IgD-negative memory B cell (primary cell): ENCODE measurements around the gene TP53. TPM values are rescaled to one million over a fixed set of nuclear protein-coding genes. Genes with fewer than 3 reads are reported as not detected.

Experiments
- H3K27ac Mint-ChIP-seq, 3 donors: one replicate each; pipeline ENCODE4 v1.8.0; 2020 to 2022; ENCODE audit warnings: mild to moderate bottlenecking in 3 of 3, mixed read lengths in 3 of 3, moderate library complexity in 1 of 3
- H3K27me3 Mint-ChIP-seq: one replicate; pipeline ENCODE4 v1.8.0; 2021; ENCODE audit warnings: mixed read lengths
- H3K36me3 Mint-ChIP-seq: one replicate; pipeline ENCODE4 v1.8.0; 2020; ENCODE audit warnings: mild to moderate bottlenecking, mixed read lengths
- H3K4me1 Mint-ChIP-seq, 3 donors: one replicate each; pipeline ENCODE4 v1.8.0; 2020 to 2022; ENCODE audit warnings: mixed read lengths in 3 of 3, mild to moderate bottlenecking in 1 of 3
- H3K4me3 Mint-ChIP-seq, 4 donors: one replicate each; pipeline ENCODE4 v1.8.0; 2020 to 2022; ENCODE audit warnings: mild to moderate bottlenecking in 4 of 4, mixed read lengths in 4 of 4, moderate library complexity in 3 of 4
- H3K9me3 Mint-ChIP-seq, 3 donors: one replicate each; pipeline ENCODE4 v1.8.0; 2020 to 2021; ENCODE audit warnings: mixed read lengths in 3 of 3, mild to moderate bottlenecking in 1 of 3
- polyA plus RNA-seq: library from polyadenylated mRNA; unstranded; fragments of 300-500 nt; fragmentation: Illumina TruSeq; gene quantifications from one replicate; pipeline ENCODE4 v1.2.3, GENCODE V29; 2021

TP53 gene
- polyA plus RNA-seq, 1 donor from 2014 or later = 55.0 TPM

GRCh38 chr17:7700510-7700909 is 13.2 kb upstream of the TP53 start:
- Mint-ChIP-seq H3K4me1 (peaks cover 0 to 9% (median 5%) of the 10 kb centered on the region in 3 donors), H3K27ac (no peak overlapping the region), H3K27me3 (peaks cover 16% of the 10 kb centered on the region), H3K36me3 (peaks cover 15% of the 10 kb centered on the region), H3K4me3 (peak overlapping the region in 1 of 4 donors; percentile 54), H3K9me3 (no peaks in the 10 kb centered on the region)

GRCh38 chr17:7697828-7698588 is 10.7 kb upstream of the TP53 start:
- peaks cover 0 to 3% (median 0%) of the 10 kb centered on the region in 3 donors for H3K4me1 Mint-ChIP-seq
- peaks cover 19% of the 10 kb centered on the region for H3K36me3 Mint-ChIP-seq
- no peaks in the 10 kb centered on the region for H3K9me3 Mint-ChIP-seq
- H3K27me3 Mint-ChIP-seq = peaks cover 2% of the 10 kb centered on the region
- no peak overlapping the region for H3K27ac Mint-ChIP-seq
- no peak overlapping the region for H3K4me3 Mint-ChIP-seq

- H3K9me3 Mint-ChIP-seq = no peaks in the 10 kb centered on the region
- H3K27ac Mint-ChIP-seq = no peak overlapping the region
- no peaks in the 10 kb centered on the region for H3K27me3 Mint-ChIP-seq
- peaks cover 14% of the 10 kb centered on the region for H3K36me3 Mint-ChIP-seq
- no peak overlapping the region for H3K4me3 Mint-ChIP-seq
- H3K4me1 Mint-ChIP-seq = peaks cover 0 to 2% (median 0%) of the 10 kb centered on the region in 3 donors
Observed at GRCh38 chr17:7695586-7695985, 8.3 kb upstream of the TP53 start.

- peak overlapping the region; percentile 93 to 99 (median 98) for H3K4me3 Mint-ChIP-seq
- H3K4me1 Mint-ChIP-seq = peaks cover 18 to 30% (median 23%) of the 10 kb centered on the region in 3 donors
- H3K36me3 Mint-ChIP-seq = peaks cover 2% of the 10 kb centered on the region
- peak overlapping the region in 2 of 3 donors; percentile 67 to 99 for H3K27ac Mint-ChIP-seq
- no peaks in the 10 kb centered on the region for H3K9me3 Mint-ChIP-seq
- no peaks in the 10 kb centered on the region for H3K27me3 Mint-ChIP-seq
Observed at GRCh38 chr17:7688808-7689316, 1.6 kb upstream of the TP53 start.

GRCh38 chr17:7687908-7688807 is 868 bp upstream of the TP53 start, which contains the start of gene WRAP53:
Gene WRAP53 (plus strand): TSS chr17:7688477. CDS start chr17:7688649, 172 bp downstream.
- H3K27me3 Mint-ChIP-seq = no peaks in the 10 kb centered on the region
- peak within 1 kb of the TSS; percentile 93 to 99 (median 98) for H3K4me3 Mint-ChIP-seq
- no peaks in the 10 kb centered on the region for H3K9me3 Mint-ChIP-seq
- peaks cover 2% of the 10 kb centered on the region for H3K36me3 Mint-ChIP-seq
- H3K27ac Mint-ChIP-seq = peak within 1 kb of the TSS; percentile 98 to 100 (median 99)
- peaks cover 18 to 30% (median 25%) of the 10 kb centered on the region in 3 donors for H3K4me1 Mint-ChIP-seq

- H3K36me3 Mint-ChIP-seq = peaks cover 2% of the 10 kb centered on the region
- peak overlapping the region; percentile 93 to 99 (median 98) for H3K4me3 Mint-ChIP-seq
- no peaks in the 10 kb centered on the region for H3K9me3 Mint-ChIP-seq
- H3K27ac Mint-ChIP-seq = peak overlapping the region; percentile 98 to 100 (median 99)
- peaks cover 18 to 30% (median 29%) of the 10 kb centered on the region in 3 donors for H3K4me1 Mint-ChIP-seq
- H3K27me3 Mint-ChIP-seq = no peaks in the 10 kb centered on the region
Observed at GRCh38 chr17:7686222-7687071, 843 bp downstream of the TP53 start.

- H3K4me1 Mint-ChIP-seq = peaks cover 16 to 30% (median 29%) of the 10 kb centered on the region in 3 donors
- H3K36me3 Mint-ChIP-seq = no peaks in the 10 kb centered on the region
- peak overlapping the region; percentile 98 to 100 (median 99) for H3K27ac Mint-ChIP-seq
- no peaks in the 10 kb centered on the region for H3K9me3 Mint-ChIP-seq
- no peaks in the 10 kb centered on the region for H3K27me3 Mint-ChIP-seq
- peak overlapping the region; percentile 93 to 99 (median 98) for H3K4me3 Mint-ChIP-seq
Observed at GRCh38 chr17:7685533-7686221, 1.6 kb downstream of the TP53 start.

GRCh38 chr17:7684851-7685532 is 2.3 kb downstream of the TP53 start:
- peak overlapping the region; percentile 98 to 100 (median 99) for H3K27ac Mint-ChIP-seq
- no peaks in the 10 kb centered on the region for H3K36me3 Mint-ChIP-seq
- peaks cover 16 to 31% (median 26%) of the 10 kb centered on the region in 3 donors for H3K4me1 Mint-ChIP-seq
- no peaks in the 10 kb centered on the region for H3K9me3 Mint-ChIP-seq
- no peaks in the 10 kb centered on the region for H3K27me3 Mint-ChIP-seq
- peak overlapping the region; percentile 93 to 99 (median 98) for H3K4me3 Mint-ChIP-seq

GRCh38 chr17:7677388-7678067 is 9.8 kb downstream of the TP53 start:
- peaks cover 0 to 6% (median 0%) of the 10 kb centered on the region in 3 donors for H3K9me3 Mint-ChIP-seq
- H3K36me3 Mint-ChIP-seq = peaks cover 19% of the 10 kb centered on the region
- H3K27ac Mint-ChIP-seq = peak overlapping the region in 1 of 3 donors; percentile 16
- H3K4me1 Mint-ChIP-seq = peaks cover 4 to 11% (median 5%) of the 10 kb centered on the region in 3 donors
- no peak overlapping the region for H3K4me3 Mint-ChIP-seq
- no peaks in the 10 kb centered on the region for H3K27me3 Mint-ChIP-seq

GRCh38 chr17:7676533-7676932 is 10.8 kb downstream of the TP53 start:
- Mint-ChIP-seq H3K4me3 (no peak overlapping the region), H3K4me1 (peaks cover 2 to 11% (median 5%) of the 10 kb centered on the region in 3 donors), H3K9me3 (peaks cover 0 to 6% (median 0%) of the 10 kb centered on the region in 3 donors), H3K36me3 (peaks cover 20% of the 10 kb centered on the region), H3K27me3 (no peaks in the 10 kb centered on the region), H3K27ac (peak overlapping the region in 1 of 3 donors; percentile 73)

- no peak overlapping the region for H3K27ac Mint-ChIP-seq
- H3K27me3 Mint-ChIP-seq = no peaks in the 10 kb centered on the region
- H3K9me3 Mint-ChIP-seq = peaks cover 0 to 6% (median 0%) of the 10 kb centered on the region in 3 donors
- H3K4me1 Mint-ChIP-seq = peaks cover 2 to 10% (median 5%) of the 10 kb centered on the region in 3 donors
- H3K4me3 Mint-ChIP-seq = no peak overlapping the region
- H3K36me3 Mint-ChIP-seq = peaks cover 20% of the 10 kb centered on the region
Observed at GRCh38 chr17:7674934-7675333, 12.4 kb downstream of the TP53 start.

GRCh38 chr17:7673239-7673638 is 14.1 kb downstream of the TP53 start:
- H3K36me3 Mint-ChIP-seq = peaks cover 20% of the 10 kb centered on the region
- no peak overlapping the region for H3K27ac Mint-ChIP-seq
- no peak overlapping the region for H3K4me3 Mint-ChIP-seq
- H3K9me3 Mint-ChIP-seq = peaks cover 0 to 6% (median 0%) of the 10 kb centered on the region in 3 donors
- peaks cover 0 to 5% (median 0%) of the 10 kb centered on the region in 3 donors for H3K4me1 Mint-ChIP-seq
- H3K27me3 Mint-ChIP-seq = no peaks in the 10 kb centered on the region

GRCh38 chr17:7668482-7668881 is 18.8 kb downstream of the TP53 start:
- peaks cover 8% of the 10 kb centered on the region for H3K36me3 Mint-ChIP-seq
- H3K4me3 Mint-ChIP-seq = no peak overlapping the region
- peaks cover 0 to 3% (median 0%) of the 10 kb centered on the region in 3 donors for H3K9me3 Mint-ChIP-seq
- H3K4me1 Mint-ChIP-seq = no peaks in the 10 kb centered on the region
- H3K27ac Mint-ChIP-seq = no peak overlapping the region
- no peaks in the 10 kb centered on the region for H3K27me3 Mint-ChIP-seq
